NCI-H446 treated with DMSO at 0.1 percent for 48 hours (cell line): ENCODE results near the gene NPAS2.

Source experiments
- DNase-seq: peaks from one replicate; lab custom pipeline; 2025; lab: John Stamatoyannopoulos, UW

The NPAS2 gene

GRCh38 chr2:100793982-100794381 lies 26.0 kb upstream of the NPAS2 start:
- no peak for DNase-seq

DNA sequence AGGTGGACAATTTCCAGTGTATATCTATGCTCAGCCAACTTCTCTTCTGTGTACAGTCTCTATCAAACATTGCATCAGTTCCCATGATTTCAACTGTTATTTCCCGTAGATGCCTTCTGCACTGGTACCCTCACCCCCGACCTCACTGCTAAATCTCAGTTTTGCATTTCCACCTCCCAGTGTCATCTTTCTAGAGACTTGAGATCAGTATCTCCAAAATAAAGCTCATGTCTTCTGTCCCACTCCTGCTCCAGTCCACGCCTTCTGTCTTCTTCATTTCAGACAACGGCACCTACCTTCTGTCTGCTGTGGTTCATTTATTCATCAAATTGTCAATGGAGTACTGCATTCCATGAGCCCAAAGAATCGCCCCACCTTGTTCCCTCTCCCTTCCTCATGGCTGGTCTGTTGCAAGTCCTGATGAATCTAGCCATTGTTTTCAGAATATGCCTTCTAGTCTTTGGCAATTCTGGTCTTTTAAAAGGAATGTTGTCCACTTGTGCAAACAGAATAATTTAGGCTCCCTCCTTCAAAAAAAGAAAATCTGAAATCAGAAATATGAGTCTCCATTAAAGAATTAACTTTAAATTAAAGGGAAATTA lies 23.3 kb upstream of the NPAS2 start:
- no peak for DNase-seq

DNA sequence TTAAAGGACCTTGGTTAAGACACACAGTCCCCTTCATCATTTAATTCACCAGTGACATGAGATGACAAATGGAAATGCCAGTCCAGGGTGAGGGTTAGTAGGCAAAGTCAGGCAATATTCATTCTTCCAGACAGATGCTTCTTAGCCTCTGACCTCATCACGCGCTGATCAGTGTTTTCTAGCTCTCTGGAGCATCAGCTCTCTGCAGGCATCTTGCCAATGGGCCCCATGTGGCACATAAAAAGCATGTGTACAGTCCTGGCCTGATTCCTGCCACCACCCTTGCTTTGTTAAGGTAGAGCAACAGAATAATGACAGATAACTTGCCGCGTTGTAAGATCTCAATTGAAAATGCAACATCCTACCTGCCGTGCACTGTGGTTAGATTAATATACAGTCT lies 20.3 kb upstream of the NPAS2 start:
- DNase-seq: no peak

DNA sequence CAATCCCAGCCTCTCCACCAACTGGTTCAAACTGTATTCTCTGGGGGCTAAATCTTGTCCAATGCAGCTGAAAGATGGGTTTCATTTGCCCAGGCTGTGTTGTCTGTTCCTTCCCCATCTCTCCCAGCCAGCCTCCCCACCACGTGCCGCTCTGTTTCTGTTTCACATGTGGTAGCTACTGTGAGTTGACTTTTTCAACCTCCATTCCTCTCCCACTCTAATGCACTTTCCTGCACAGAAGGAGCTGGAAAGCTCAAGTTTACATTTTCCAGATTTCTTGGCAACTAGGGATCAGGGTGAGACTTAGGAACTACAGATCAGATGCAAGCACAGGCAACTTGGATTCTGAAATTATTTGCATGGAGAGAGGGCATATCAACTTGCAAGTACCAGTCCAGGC lies 19.0 kb upstream of the NPAS2 start:
- DNase-seq: no peak

- DNase-seq: no peak
These were observed 18.5 kb upstream of the NPAS2 start for GRCh38 chr2:100801402-100801801.

DNA sequence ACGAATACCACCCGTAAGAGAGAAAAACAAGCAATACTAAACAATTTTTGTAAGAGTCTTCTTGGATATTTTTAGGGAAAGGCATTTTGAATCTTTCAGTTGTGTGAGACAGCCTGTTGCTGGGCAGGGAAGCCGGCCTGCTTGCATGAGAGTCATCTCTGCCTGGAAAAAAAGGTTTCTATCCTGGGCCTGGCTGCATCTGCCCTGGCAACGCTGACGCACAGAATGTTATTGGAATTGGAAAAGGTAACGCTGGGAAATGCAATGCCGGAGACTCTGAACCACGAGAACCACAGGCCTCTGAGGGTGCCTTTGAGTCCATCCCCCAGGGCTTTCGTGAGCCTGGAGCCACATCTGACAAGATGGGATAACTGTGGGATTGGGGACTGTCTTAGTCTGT lies 17.9 kb upstream of the NPAS2 start:
- DNase-seq: no peak

DNA sequence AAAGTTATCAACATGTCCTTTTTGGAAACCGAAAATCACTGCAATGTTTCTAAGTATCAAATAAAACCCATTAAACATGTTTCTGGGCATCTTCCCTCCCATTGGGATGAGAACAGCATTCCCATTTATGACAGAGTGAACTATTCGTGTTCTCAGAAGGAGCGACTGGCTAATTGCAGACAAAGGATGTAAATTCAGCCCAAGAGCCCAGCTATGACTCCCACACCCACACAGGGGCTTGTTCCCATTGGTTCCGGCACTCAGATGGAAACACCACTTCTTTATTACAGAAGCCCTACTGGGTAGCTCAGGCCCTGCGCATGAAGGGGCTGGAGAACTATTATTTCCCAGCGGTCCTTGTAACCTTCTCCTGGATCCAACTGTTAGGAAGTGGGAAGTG lies 16.6 kb upstream of the NPAS2 start:
- no peak for DNase-seq

DNA sequence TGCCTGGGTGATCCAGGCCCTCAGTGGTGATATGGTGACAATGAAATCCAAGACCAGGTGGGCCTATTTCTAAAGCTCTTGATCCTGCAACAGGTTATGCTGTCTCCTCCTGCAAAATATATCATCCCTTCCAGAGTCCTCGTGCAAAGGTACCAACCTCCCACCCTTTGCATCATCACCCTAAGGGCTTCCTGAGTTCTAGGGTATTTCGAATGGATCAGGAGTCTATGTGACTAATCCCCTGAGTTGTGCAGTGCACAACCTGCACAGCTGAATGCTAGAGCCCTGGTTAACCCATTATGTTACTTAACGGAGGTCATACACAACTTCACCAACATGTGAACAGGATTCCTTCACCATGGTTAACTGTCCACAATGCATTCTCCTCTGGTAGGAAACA lies 13.4 kb upstream of the NPAS2 start:
- no peak for DNase-seq

- DNase-seq: no peak
These were observed 12.2 kb upstream of the NPAS2 start for GRCh38 chr2:100807707-100808106.

DNA sequence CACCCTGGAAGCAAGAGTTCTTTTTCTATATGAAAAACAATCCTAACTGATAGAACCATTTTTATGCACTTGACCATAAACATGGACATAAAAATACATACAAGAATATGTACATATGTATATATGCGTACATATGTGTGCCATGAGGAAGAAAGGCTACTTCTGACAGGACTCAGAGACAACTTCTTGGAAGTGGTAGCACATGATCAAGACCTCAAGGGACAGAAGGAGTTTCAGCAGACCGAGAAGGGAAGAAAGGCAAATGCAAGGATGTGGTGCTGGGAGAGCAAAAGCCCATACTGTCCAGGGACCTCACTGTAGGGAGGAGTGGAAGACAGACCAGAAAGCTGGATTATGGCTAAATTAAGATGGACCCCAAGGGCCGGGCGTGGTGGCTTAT lies 11.4 kb upstream of the NPAS2 start:
- no peak for DNase-seq

DNA sequence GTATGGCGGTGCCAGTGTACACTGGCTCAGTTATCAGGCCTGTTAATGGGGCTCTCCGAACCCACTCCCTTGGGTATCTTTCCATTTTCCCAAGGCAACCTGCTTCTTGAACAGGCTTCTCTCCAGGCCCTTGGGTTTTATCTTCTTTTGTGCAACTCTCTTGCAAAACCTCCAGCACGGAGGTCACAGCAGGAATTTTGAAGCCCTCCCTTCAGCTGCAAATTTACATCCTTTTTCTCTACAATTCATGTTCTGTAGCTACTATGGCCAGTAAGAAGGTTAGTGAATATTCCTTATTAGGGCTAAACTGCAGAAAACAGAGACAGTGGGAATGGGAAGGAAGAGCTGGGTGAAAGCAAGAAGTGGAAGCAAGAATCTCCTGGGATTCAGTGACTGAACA lies 10.4 kb upstream of the NPAS2 start:
- DNase-seq: no peak

- DNase-seq: no peak
These were observed 9.3 kb upstream of the NPAS2 start for GRCh38 chr2:100810603-100811145.

GRCh38 chr2:100812116-100812515 lies 7.8 kb upstream of the NPAS2 start:
- DNase-seq: no peak

DNA sequence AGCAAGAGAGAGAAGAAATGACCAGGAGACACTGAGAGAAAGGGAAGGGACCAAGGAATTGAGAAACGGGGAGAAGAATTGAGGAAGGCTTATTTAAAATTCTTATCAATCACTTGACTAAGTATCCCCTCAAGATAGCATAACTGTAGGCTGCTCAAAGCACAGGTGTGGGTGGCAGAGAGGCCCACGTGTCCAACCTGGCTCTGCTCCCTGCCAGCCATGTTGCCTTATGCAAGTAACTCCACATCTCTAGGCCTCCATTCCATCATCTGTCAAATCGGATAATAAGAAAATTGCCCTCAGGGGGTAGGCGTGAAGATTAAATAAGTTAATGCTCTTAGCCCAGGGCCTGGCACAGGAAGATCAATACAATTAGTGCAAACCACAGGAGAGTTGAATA lies 7.4 kb upstream of the NPAS2 start:
- DNase-seq: no peak

DNA sequence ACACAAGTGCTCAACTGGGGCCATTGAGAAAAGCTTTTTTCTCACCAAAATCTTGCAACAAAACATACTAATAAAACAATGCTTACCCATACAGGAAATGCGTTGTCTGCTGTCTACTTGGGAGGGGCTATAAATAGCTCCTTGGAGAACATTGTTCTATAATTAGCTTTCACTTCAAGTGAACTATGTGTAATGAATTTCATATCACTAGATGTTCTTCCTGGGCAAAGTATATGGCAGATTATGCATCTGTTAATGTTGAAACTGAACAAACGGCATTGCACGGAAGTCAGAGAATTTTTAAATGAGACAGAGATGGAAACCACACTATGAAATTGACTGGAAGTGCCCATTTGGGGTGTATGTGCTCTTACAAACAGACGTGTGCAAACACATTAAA lies 6.4 kb upstream of the NPAS2 start:
- DNase-seq: no peak

DNA sequence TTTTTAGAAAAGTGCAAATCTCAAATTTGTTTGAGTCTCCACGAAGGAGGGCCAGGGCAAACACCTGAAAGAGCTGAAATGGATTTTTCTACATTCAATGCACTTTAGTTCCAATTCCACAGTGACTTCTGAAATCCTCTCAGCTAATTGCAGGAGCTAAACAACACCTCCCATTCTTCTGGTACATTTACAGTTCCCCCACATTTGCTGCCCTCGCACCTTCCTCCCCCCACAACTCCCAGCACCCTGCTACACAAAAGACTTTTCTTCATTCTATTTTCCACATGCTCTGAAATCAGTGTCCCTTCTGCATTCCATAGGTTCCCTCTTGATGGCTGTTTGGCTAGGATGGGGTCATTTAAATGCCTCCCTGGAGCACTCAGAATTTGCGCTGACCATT lies 5.9 kb upstream of the NPAS2 start:
- DNase-seq: no peak

DNA sequence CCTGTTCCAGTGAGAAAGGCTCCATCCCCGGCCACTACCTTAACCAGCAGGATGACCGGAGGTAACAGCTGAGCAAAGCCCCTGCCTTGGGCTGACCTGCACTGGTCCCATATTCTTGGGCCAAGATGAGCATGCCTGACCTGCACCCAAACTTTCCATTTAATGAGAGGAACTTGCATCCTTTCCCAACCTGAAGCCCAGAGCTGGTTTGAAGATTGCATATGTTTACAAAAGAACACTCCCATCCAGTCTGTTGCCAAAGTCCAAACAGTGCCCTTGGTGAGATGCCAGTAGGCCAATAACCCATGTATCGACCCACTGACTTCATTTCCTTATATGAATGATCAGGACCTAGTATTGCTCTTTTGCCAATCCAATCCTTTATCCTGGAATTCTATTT lies 5.5 kb upstream of the NPAS2 start:
- DNase-seq: no peak

DNA sequence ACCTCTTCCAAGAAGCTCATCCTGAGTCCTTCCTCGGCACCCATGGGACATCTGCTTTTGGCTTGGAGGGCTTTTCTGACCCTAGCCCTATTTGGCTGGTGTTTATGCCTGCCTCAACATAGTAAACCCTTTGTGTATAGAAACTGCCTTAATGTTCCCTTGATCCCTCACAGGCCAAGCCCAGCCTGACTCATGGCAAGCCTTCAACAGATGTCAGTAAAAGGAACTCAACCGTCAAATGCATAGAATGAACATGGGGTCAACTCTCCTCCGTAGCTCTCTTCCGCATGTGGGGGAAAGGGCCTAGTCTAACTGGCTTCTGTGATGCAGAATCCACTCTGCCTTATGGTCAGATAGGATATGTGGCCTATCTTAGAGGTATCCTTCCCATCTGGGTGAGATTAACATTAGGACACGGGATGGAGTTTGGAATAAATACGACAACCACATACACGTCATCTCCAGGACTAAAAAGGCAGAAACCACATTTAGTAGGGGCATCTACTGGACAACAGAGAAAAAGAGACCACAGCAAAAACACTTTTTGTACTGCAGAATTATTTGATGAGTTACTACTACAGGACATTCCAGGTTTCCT lies 2.5 kb upstream of the NPAS2 start:
- no peak for DNase-seq

DNA sequence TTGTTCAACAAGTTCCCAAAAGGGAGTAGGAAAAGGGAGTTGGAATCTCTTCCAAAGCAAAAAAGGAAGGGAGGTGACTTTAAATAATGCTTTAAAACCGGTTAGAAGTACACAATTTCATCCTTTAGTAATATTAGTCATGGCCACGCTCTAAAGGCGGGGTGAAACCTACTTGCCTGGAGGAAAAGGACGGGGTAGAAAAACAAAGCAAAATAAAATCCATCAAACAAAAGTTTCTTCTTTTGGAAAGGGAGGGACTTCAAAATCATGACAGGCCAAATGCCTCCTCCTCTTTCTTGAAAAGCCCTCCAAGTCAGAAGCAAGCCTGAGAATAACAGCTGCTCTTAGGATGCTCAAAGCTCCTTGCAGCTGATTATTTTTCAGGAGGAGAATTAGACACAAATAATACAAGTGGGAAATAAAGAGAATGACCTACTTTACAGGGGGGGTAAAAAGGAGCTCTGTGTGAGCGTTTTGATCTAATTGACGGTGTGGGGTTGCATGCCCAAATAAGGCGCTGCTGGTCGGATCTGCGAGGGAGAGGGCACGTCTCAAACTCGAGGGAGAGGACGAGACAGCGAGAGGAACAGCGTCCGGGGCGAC lies 1.8 kb upstream of the NPAS2 start:
- no peak for DNase-seq

GRCh38 chr2:100818606-100819369 lies 1.2 kb upstream of the NPAS2 start:
- no peak for DNase-seq

- DNase-seq: no peak
These were observed 259 bp downstream of the NPAS2 start for GRCh38 chr2:100820273-100820522.

- no peak for DNase-seq
These were observed 750 bp downstream of the NPAS2 start for GRCh38 chr2:100820523-100821254.
